GM21390 (cell line): Measurements from ENCODE around the gene SNX18.

ENCODE experiments used
- ATAC-seq: cut with Tn5 transposase; IDR thresholded peaks from one replicate; pipeline ENCODE4 v1.9.1; 2021; ENCODE audit not compliant: unreplicated experiment

SNX18 gene

GRCh38 chr5:54579591-54580295 is 62.2 kb downstream of the SNX18 start:
- ATAC-seq = no peak

GRCh38 chr5:54580997-54581811 is 63.6 kb downstream of the SNX18 start:
- ATAC-seq = no peak

GRCh38 chr5:54581831-54582548 is 64.4 kb downstream of the SNX18 start:
- ATAC-seq = no peak

GRCh38 chr5:54586336-54586735 is 68.8 kb downstream of the SNX18 start:
- ATAC-seq = no peak

DNA sequence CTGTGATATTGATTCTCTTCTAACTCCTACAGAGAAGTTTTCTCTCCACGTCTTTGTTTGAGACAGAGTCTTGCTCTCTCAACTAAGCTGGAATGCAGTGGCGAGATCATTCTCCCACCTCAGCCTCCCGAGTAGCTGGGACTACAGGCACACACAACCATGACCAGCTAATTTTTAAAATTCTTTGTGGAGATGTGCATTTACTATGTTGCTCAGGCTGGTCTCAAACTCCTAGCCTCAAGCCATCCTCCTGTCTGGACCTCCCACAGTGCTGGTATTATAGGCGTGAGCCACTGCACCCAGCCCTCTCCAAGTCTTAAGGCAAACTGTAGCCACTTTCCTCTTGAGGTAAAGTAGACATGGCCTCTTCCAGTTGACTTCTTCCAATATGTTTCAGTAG is 72.2 kb downstream of the SNX18 start:
- ATAC-seq = no peak

DNA sequence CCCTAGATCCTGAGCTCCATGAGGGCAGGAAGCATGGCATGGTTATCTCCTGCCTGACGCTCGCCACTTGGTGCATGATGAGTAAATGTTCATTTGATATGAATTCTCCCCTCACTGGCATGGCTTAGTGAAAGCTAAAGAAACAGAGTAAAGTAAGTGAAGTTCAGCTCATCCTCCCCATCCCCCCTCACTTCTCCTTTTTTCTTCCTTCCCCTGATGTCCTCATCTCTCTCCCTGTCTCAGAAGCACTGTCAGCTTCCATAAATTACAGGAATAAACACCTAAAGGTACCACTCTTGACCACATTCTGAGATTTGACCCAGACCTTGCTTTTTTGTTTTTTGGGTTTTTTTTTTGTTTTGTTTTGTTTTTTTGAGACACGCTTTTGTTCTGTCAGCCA is 73.3 kb downstream of the SNX18 start:
- ATAC-seq = no peak

DNA sequence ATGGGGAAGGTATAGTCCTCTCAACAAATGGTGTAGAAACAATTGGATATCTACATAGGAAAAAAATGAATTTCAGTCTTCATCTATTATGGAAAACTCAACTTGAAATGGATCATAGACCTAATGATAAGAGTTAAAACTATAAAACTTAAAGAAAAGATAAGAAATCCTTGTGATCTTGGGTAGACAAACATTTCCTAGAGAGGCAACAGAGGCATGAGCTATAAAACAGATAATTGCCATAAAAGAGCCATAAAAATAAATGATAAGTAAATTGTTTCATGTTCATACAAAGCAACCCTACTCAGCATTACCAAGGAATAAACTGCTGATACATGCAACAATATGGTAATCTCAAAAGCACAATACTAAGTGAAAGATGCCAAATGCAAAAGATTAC is 76.2 kb downstream of the SNX18 start:
- no peak for ATAC-seq

GRCh38 chr5:54594181-54594580 is 76.6 kb downstream of the SNX18 start:
- ATAC-seq = no peak

DNA sequence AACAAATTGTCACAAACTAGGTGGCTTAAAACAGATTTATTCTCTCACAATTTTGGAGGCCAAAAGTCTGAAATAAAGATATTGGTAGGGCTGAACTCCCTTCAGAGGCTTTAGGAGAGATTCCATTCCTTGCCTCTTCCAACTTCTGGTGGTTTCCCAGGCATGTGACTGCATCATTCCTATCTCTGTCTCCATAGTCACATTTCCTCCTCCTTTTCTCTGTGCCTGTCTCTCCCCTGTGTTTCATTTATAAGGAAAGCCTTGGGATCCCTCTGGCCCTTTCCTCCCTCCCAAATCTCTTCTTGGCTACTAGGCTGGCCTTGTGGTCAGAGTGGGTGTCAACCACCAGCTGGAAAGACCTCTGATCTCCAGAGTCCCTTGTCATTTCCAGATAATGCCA is 78.2 kb downstream of the SNX18 start:
- ATAC-seq = no peak
